HG02938 (cell line): ENCODE results near the gene TRIO.
A peak's percentile ranks its signal among the peaks of the same experiment; 100 is the strongest.

Experiments
- ATAC-seq: cut with Tn5 transposase; IDR thresholded peaks from one replicate; pipeline ENCODE4 v1.9.1; 2021; ENCODE audit warnings: mild to moderate bottlenecking, moderate library complexity; ENCODE audit not compliant: unreplicated experiment

Gene TRIO

DNA sequence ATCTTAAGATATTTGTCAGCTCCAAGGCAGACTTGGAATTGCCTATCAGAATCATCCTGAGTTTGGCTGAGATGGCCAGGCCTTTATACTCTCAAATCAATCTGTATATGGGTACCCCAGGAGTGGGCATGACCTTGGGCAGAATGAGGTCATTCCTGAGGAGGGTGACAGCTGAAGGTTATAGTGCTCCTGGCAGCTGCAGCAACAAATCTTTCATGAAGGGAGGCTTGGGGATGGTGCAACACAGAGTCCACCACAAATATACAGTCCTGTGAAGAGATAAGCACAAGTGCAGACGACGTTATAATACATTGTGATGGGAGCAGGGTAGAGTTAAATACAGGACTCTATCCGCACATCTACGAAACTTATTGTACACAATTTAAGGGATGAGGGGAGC lies 21.1 kb upstream of the TRIO start:
- no peak for ATAC-seq

DNA sequence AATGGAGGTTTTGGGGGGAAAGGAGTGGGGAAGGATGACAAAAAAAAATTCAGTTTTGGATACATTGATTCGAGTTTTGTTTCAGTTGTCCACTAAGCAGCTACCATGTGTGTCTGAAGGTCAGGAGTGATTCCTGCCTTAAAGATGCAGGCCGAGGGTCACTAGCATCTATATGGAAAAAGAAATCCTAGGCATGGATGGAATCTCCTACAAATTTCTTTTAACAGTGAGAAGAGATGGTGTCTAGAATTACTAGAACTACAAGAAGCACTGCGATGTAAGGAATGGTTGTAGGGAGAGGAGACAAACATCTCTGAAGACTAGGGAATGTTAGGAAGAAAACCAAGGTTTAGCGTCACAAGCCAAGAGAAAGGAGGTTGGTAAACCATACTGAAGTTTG lies 19.6 kb upstream of the TRIO start:
- no peak for ATAC-seq

DNA sequence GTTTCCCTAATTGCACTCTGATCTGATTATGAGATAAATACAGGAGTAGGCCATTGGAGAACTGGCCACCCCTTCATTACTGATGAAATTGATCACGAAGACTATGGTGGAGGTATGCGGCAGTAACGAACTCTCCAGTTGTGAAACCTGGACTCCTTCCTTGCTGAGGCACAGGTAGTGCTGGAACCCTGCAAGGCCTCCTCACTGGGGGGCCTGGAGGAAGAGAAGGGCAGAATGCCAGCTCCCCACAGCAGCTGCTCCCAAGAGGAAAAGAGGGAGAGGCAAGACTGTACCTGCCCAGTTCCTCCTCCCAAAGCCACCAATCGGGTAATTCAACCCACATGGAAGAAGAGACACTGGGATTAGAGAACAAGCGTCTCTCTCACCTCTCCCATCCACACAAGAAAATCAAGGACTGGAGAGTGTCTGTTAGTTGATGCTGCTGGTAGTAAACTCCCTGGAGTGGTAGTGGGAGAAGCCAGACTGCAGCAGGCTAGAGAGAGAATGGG lies 19.1 kb upstream of the TRIO start:
- ATAC-seq: no peak

DNA sequence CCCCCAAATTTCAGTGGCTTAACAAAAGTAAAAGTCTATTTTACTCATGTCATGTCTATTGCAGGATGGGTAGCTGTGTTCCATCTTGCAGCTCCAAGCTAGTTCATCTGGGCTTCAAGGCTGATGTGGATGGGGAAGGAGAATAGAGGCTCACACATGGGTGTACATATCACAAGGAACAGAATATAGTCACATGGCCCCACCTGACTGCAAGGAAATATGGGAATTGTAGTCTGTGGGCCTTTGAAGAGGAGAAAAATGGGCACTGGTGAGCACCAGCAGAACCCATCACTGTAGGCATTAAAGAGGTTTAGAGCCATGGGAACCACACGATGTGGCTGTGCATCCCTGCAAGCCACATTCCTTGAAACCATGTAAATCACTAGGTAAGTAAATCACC lies 17.9 kb upstream of the TRIO start:
- ATAC-seq: no peak

DNA sequence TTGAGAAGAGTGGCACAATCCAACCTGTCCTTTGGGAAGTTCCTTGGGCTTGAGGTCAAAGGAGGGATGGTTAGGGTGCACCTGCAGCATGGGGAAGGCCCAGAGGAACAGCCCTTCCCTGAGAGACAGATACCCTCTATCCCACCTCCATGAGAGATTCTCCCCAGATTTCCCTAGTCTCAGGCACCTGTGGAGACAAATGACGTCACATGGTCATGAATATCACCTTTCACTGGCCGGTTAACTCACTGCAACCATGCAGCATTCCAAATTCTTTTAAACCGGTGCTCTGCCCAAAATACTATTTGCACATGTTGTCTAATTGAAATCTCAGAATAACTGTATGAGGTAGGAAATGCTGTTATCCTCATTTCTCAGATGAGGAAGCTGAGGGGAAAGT lies 15.6 kb upstream of the TRIO start:
- ATAC-seq: no peak

DNA sequence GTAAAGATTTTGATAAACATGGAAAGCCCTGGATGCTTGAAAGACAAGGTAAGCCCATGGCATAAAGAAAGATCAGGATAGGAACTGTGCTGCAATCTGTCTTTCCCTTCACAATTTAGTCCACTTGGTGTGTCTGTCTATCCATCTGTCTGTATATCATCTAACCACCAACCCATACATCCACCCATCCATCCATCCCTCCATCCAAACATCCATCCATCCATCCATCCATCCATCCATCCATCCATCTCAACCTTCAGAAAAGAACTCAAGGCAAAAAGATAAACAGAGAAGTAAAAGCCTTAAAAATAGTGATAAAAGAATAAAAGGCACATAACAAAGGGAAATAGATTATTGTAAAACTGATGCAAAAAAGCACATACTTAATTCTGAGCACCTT lies 15.1 kb upstream of the TRIO start:
- no peak for ATAC-seq

DNA sequence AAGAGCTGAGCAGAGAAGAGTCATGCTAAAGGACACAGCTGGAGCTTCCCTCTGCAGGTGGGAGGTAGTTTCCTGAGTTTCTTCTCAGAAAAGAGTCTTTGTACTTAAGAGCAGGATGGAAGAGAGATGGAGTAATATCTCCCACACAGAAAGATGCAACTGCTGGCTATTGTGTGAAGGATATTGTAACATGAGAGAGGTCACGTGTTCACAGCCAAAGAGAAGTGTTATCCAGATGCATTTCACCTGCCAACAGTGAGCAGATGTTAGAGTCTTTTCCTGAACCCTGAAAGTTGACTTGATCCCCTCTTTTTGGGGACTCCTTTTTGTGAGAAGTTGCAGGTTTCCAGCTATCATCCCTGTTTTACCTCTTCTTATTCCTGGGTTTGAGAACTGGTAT lies 14.0 kb upstream of the TRIO start:
- ATAC-seq: no peak

DNA sequence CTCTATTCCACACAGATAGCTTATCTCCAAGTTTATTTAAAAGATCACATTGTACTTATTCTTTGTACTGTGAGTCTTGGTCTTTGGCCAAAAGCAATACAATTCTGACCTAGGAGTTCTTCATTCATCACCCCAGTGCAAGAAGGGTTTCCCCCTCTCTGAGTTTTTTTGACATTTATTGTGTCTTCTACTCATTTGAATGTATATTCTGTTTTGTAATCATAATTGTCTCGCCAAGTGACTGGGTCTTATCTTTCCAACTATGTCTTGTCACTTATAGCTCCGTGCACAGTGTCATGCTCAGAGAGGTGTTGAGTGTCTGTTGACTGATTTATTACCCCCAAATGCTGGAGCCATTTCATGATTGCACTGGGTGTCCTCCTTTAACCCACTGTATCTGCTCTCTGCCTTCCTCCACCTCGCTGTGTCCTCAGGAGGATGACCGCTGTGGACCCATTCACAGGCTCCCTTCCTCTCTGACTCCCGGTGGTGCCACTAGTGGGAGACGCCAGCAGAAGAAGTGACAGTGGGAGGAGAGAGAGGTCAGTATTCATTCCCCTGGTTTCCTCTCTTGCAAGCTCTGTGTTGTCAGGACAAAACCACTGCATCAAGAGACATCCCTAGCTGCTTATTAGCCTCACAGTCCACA lies 11.2 kb upstream of the TRIO start:
- no peak for ATAC-seq

DNA sequence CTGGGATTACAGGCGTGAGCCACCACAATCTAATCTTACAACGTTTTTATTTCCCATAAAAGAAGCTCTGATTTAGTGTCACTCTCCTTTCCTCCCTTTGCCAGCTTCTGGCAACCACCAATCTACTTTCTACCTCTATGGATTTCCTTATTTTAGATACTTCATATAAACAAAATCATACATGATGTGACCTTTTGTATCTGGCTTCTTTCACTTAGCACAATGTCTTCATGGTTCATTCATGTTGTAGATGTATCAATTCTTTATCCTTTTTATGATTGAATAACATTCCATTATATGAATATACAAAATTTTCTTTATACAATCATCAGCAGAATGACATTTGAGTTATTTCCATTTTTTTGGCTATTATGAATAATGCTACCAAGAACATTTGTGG lies 9.7 kb upstream of the TRIO start:
- no peak for ATAC-seq

DNA sequence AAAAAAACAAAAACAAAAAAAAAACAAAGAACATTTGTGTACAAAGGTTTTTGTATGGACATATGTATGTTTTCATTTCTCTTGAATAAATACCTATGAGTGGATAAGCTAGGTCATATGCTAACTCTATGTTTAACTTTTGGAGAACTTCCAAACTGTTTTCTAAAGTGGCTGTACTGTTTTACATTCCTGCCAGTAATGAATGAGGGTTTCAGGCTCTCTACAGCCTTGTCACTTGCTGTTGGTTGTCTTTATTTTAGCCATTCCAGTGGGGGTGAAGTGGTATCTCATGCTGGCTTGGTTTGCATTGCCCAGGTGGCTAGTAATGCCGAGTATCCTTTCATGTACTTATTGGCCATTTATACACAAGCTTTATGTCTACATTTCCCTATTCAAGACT lies 9.1 kb upstream of the TRIO start:
- no peak for ATAC-seq

DNA sequence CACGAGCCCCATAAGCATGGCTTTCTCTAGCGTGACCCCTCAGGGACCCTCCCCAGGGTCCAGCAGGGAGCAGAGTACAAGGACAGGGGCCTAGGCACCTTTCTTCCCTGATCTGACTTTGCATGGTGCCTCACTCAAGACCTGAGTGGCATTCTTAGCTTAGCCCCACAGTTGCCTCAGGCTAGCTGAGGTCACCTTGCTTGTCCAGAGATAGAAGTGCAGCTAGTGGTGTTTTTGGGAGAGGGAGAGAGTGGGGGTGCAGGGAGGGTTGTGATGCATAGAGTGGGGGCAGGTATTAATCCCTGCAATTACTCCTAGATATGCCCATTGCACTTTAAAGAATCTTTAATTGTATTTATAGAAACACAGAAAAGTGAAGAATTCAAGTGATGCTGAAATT lies 8.4 kb upstream of the TRIO start:
- no peak for ATAC-seq

DNA sequence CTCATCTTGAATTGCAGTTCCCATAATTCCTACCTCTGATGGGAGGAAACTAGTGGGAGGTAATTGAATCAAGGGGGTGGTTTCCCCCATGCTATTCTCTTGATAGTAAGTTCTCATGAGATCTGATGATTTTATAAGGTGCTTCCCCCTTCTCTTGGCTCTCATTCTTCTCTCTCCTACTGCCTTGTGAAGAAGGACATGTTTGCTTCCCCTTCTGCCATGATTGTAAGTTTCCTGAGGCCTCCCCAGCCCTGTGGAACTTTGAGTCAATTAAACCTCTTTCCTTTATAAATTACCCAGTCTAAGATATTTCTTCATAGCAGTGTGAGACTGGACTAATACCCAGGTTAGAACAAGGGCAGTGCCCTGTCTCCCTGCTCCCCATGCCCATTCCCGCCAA lies 7.5 kb upstream of the TRIO start:
- no peak for ATAC-seq

DNA sequence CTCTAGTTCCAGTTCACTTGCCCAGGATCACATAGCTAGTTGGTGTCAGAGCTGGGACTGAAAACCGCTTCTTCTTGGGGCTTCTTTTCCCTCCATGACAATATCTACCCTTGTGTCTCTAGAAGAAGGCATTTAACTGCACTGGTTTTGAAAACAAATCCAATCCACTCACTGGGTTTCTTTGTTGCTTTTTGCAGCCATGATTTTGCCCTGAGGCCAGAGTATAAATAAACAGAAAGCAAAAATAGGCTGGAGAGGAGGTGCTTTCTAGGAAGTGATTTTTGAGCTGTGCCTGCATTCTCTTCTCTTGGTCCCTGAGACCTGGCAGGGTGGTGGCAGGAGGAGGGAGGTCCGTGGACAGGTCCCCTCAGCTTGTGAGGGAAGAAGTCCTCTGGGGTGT lies 6.9 kb upstream of the TRIO start:
- no peak for ATAC-seq

DNA sequence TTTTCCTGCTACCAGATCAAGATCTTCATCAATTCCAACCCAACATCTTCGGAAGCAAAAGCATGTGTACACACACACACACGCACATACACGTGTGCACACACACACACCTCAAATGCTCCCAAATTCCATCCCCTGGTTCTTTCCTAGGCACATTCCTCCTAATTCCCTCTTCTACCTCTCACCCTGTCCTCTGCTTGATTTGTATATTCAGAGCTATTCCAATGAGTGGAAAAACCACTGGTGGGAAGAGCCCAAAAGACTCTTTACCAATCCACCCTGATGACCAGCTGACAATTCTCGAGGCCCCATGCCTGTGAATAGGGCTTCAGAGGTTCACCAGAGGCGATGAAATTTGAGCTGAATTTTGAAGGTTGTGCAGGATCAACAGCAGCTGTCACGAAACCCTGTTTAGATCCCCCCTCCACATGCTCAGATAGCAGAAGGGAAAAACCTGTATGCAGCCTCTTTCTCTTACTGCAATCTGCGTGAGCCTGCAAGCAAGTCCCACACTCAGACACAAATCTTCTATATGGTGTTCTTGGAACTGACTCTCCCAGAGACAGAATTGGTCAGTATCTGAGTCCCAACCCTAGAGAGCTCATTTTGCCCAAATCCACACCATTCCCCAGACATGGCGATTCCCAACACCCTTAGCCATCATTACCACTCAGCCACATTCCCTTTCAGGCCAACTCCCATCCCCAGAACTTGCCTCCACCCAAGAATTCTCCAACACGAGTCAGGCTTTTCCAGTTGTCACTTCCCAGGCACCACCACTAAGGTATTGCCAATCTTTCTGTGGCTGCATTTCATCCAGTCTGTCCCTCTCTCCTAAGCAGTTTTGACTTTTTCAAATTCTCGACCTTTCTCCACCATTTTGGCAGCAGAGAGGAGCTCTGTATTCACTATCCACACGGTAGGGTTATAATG lies 4.3 kb upstream of the TRIO start:
- no peak for ATAC-seq

DNA sequence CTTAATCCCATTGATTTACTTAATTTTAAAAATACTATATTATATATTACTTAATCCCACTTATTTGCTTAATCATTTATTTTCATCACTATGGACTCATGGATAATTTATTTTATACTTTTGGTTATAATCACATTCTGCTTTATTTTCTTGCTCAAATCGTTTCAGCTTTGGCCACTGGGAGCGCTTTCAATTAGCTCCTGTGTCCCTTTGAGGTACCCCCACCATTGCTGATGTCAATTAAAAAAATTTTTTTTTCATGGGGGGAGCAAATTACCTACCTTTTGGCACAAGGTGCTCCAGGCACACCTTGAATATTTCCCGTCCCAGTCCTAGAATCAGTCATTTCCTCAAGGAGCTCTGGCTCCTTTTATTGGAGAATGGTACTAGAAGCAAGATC lies 1.4 kb upstream of the TRIO start:
- ATAC-seq: no peak

DNA sequence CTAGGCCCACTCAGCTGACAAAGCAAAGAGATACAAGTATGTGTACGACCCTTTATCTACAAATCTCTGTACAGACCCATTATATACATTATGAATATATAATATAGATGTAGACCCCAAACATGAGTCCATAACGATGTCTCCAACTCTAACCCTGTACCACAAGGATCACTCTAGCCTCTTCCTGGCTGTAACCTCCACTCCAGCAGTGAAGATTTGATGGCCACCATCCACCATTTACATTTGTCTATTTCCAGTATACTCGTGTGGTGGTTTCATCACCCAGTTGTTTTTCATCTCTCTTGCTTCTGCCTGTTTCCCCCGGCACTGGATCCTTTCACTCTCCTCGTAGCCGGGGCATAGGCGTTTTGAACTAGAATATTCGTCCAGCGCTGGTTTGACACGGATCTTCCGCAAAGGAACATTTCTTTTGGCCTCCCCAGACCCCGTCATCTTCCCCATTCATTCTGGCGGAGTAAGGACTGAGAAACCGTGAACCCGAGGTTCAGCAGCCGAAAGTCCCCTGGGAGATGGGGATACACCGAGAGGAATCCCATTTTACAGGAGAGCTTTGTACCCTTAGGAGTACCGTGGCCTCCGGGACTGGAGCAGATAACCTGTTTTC lies 828 bp upstream of the TRIO start:
- ATAC-seq: peak; percentile 1

DNA sequence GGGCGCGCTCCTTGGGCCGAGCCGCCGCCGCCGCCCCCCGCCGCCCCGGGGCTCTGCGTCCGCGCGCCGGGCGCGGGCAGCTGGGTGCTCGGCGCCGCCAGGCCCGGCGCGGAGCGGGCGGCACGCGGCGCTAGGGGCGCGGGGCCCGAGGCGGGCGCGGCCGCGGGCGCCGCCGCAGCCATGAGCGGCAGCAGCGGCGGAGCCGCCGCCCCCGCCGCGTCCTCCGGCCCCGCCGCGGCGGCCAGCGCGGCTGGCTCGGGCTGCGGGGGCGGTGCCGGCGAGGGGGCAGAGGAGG lies 351 bp downstream of the TRIO start:
- ATAC-seq: peak; percentile 4

DNA sequence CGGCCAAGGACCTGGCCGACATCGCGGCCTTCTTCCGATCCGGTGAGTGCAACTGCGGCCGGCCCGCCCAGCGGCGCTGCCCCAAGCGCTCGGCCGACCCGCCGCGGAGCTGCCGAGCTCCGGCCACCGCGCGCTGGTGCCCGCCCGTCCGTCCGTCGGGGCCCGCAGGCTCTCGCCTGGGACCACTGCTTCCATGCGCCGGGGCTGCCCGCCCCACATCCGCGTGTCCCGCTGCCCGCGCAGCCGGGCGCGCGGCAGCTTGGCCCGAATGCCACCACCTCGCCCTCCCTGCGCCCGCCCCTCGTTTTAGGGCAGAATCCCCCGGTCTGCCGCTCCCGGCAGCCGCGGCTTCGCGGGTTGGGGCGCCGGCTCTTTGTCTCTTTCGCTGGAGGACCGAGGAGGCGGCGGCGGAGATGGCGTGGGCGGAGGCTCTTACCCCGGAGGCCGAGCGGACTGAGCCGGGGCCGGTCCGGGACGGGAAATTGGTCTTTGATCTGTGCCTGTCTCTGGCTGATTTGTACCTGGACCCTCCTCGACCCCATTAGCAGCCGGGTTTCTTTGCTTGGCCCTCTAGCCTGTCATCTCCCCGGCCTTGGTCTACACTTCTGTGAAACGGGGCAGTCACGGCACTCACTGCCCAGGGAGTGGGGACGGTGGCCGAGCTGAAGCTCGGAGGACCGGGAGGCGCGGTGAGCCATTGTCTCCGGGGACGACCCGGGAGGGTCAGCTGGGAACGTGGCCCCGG lies 871 bp downstream of the TRIO start:
- peak; percentile 5 for ATAC-seq

DNA sequence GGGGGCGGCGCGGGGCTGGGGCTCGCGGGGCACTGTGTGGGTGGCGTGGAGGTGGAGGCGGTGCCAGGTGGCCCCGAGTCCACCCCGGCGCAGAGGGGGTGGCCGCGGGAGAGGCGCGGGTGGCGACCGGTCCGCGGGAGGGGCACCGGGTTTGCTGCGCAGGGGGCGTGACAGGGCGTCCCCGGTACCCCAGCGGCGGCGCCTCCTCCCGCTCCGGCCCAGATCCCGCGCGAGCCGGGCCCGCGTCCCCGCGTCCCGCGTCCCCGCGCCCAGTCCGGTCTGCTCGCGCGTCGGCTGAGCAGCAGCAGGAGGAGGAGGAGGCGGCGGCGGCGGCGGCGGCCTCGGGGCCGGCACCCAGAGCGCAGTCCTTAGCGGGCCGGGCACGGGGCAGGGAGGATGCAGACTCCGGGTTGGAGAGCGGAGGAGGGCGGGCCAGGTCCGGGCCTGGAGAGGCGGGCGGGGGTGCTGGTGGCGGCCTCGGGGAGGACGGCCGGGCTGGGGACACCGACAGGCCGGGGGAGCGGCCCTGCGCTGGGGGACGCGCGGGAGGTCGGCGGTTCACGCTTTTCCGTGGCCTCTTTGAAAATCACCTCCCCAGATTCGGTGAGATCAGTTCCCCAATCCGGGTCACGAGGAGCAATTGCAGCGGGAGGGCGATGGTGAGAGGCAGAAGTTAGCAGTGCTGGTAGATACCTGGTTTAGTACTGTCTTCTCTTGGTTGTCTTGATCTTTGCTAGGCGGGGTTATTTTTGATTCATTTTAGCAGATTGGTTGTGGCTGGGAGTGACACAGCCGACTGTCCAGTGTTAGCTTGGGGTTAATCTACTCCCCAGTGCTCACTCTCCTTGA lies 1.7 kb downstream of the TRIO start:
- ATAC-seq: peak; percentile 57
